Stimulated activated CD8-positive, alpha-beta memory T cell treated with anti-CD3 and anti-CD28 coated beads, Interleukin-2, amount 100 ng/mL, for 1 hour (primary cell): ENCODE data around the gene TGIF2.
"Not testable (repeated sequence)": the region's sequence is repeated elsewhere in the genome, so short reads cannot be mapped to it uniquely, and the experiment has no call there.

Experiments used
- DNase-seq, 2 donors: peaks; one replicate each; pipeline ENCODE4 v3.0.0-alpha.2; 2020; ENCODE audit warnings: low read depth in 2 of 2

The TGIF2 gene

DNA sequence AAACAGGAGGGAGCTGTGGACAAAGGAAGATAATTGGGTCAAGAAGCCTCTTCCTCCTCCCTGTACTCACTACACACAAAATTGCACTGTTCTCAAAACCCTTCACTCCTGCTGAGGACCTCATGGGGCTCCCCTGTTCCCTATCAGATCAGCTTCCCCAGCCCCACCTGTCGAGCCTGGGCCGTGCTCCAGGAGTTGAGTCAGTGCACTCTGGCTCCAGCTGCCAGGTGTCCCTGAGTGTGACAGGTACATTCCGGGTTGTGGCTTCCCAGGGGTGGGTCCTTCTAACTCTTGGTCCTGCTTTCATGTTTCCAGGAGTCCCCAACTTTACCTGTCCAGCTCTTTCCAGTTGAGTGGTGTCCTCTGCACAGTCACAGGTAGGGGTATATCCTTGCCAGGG is 40.6 kb downstream of the TGIF2 start:
- DNase-seq: no peak

DNA sequence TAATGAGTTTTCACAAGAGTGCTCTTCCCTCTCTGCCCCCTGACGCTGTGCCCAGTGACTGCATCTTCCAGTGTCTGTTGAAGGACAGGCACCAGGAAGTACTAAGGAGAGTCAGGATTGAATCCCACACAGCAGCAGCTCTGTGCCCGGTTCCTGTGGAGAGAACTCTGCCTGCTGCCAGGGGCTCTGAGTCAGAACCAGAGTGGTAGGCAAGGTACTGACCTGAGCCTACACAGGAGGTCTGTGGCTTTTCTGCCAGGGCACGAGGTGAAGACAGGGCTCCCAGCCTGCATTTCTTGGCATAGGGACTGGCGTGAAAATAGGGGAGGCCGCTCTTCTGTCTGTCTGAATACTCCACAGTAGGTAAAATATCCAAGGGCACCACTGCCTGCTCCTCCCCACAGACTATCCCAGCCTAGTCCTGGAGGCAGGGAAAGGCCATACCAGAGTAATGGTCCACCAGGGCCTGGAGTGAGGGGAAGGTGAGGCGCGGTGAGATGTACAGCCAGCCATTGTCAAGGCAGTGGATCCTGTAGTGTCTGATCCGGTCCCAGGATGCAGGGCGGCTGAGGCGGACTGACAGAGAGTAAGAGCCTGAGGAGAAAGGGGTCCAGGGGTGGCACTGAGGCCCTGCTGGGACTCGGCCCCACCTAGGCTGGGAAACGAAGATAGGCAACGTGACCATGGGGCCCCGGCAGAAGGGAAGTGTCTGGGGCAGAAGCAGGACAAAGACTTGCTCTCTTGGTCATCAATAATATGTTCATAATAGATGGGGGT is 41.6 kb downstream of the TGIF2 start:
- no peak for DNase-seq

DNA sequence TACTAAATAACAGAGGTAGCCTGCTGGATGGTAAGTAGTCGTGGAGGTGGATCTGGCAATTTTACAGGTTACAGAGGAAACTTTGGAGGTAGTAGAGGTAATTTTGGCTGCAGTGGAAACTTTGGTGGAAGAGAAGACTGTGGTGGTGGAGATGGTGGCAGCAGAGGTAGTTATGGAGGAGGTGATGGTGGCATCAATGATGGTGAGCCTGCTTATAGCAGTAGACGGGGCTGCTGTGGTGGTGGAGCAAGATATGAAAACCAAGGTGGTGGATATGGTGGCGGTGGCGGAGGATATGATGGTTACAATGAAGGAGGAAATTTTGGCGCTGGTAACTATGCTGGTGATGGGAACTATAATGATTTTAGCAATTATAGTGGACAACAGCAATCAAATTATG is 47.5 kb downstream of the TGIF2 start:
- no peak for DNase-seq

DNA sequence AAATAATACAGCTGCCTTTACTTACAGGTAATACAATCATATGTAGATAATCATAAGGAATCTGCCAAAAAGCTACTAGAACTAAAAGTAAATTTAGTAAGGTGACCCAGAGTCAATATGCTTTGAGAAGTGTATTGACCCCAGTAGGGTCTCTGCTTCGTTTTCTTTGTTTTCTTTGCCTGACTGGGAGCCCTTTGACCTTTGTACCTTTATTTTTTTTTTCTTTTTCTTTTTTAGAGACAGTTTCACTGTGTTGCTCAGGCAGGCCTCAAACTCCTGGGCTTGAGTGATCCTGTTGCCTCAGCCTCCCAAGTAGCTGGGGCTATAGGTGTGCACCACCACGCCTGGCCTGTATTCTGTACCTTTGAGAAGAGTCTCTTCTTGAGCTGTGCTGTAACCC is 50.0 kb downstream of the TGIF2 start:
- DNase-seq: no peak

DNA sequence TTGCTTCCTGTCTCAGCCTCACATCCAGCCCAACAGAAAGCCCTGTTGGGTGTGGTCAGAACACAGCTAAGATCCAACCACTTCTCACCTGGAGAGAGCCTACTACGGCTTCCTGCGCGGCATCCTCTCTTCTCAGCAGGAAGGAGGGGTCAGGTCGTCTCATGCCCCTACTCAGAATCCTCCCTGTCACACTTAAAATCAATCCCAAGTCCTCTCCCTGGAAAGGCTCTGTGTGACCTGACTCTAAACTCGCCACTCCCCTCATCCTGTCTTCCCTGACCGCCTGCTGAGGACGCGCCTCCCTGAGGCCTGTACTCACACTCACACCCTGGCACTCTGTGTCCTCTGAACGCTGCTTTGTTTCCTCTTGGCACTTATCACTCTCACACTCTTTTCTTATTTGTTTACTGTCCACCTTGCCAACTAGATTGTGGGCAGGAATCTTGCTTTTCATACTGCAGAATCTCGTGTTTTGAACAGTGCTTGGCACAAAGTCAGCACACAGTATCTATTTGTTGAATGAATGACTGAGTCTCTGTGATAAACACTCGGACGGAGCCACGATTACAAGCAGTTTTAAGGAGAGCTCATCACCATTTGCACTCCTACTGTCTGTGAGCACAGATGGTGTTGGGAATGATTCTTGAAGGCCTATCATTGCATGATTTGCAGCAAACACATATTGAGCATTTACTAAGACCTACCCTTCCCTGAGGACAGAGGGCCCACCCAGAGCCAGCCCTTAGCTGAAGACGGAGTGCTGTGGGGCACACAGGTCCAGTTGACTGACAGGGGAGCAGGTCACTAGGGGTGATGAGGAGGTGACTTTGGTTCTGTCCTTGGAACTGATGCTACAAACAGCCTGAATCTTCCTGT is 50.9 kb downstream of the TGIF2 start:
- DNase-seq: no peak

DNA sequence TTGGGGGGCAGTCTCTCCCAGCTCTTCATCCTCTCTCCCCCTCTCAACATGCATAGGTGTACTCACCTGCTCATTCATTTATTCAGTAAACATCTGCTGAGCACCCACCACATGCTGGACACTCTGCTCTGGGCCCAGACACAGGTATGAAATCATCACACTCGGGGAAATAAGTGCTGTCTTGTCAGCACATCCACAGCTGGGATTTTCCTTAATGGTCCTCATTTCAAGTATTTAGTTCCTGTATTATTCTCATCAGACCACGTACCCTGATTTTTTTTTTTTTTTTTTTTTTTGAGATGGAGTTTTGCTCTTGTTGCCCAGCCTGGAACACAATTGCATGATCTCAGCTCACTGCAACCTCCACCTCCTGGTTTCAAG is 51.5 kb downstream of the TGIF2 start:
- no peak for DNase-seq

DNA sequence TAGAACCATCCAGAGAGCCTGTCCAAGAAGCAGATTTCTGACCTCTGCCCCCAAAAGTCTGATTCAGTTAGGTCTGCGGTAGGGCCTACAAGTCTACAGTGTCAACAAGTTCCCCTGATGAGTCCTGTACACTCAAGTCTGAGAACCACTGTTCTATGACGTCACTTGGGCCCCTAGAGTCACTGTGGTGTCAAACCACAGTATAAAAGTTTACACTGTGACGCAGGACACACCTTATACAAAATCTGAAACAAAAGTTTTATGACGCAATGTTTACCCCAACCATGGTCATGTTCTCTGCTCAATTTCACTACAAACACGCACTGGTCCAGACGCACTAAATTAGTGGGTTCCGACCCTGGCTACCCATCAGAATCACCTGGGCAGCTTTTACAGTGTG is 54.7 kb downstream of the TGIF2 start:
- peak in 1 of 2 donors; percentile 15 for DNase-seq

DNA sequence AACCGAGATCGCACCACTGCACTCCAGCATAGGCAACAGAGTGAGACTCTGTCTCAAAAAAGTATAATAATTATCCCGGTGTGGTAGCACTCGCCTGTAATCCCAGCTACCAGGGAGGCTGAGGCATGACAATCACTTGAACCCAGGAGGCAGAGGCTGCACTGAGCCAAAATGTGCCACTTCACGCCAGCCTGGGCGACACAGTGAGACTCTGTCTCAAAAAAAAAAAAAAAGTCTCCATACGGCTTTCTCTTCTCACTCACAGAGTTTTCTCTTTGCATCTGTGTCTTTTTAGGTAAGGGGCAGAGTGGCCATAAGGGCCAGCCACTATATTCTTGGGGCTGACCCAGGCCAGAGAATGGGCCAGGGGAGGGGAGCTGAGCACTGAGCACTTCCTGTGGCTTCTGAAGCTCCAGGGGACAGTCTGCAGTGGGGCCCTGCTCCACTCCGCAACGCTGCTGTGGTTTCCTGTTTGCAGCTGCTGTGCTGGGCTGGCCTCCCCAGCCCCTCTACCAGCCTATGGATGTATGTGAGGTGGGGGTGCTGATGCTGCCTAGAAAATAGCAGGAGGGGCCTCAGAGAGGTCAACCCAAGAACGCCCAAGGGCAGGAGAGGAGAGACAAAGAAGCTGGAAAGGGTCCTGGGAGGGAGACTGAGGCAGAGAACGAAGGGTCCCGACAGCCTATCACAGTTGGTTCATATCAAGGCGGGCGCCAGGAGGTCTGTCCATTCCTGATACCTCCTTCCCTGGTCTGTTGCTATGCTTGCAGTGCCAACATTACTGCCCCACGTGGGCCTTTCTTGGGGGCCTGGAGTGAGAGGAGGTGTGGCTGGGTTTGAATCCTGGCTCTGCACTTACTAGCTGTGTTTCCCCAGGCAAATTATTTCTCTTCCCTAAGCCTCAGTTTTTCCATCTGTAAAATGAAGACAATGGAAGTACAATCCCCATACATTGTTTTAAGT is 56.6 kb downstream of the TGIF2 start:
- DNase-seq: peak in 1 of 2 donors; percentile 24

DNA sequence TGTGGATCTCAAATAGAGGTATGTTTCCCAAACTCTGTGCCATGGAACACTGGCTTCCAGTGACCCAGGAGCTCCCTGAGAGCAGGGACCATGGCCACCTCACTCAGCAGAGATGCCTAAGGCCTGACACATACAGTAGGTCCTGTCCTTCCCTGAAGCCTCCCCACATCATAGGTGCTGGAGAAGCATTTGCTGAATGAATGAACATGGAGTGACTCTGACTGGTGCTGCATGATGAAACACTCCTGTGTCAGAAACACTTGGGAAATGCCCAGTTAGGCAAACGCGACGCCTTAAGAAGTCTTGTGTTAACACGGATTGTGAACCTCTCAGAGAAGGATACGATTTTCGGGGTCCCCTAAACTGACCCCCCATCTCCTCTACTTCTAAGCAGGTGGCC is 58.2 kb downstream of the TGIF2 start:
- DNase-seq: no peak

DNA sequence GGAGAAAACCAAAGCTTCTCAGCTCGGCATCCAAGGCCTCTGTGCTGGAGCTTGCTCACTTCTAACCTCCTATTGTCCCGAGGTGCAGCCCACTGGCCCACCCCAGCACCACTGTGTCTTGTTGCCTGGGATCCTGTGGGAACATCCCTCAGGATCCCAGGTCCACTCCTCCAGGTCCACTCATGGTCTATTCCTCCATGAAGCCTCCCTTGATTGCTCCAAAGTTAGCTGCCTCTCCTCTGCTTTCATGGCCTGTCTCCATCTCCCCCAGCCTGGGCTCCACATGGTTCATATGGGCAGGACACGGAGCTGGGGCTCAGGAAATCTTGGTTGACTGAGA is 58.7 kb downstream of the TGIF2 start:
- DNase-seq: no peak

DNA sequence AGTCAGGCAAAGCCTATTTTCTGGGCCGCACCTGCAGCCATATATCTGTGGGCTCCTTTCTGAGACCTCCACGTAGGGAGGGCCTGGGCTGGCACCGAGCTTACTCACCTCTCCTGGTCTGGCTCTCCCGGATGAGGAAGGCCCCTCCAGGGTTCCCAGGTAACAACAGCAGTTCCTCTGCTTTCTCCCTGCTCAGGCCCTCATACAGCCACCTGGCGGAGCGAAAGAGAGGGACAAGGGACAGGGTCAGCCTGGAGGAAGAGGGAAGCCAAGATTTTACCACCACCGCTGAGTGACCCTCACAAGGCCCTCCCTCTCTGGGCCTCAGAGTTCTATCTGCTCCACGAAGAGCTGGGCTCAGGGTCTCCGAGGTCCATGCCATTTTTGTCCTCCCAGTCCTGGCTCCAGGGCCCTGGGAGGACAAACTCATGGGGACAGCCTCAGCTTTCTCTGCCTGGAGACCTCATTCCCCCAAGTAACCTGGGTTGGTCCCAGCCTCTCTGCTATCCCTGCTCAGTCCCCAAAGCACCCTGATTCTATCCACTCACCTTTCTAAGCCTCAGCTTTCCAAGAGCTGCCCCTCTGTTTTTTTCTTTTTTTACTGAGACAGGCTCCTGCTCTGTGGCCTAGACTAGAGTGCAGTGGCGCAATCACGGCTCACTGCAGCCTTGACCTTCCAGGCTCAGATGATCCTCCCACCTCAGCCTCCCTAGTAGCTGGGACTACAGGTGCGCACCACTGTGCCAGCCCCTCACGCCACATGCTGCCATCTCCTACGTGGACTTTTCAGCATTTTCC is 59.3 kb downstream of the TGIF2 start:
- no peak for DNase-seq

DNA sequence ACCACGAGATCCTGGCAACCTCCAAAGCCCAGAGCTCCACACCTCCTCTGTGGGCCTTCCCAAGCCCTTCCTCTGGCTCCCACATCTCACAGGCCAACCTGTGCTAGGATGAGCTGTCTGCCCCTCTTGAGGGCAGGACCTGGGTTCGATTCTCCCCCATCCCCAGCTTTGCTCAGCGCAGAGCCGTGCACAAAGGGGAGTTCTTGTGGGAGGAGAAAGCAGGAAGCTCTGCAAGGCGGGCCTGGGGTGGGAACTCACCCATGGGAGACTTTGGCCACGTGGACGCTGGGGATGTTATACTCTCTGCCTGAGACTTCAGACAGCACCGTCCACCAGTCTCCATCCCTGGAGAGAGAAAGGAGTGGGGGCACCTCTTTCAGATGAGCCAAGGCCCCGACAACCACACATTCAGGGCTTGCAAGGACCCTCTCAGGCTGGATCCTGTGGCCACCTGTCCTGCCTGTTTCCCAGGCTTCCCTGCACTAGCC is 59.9 kb downstream of the TGIF2 start:
- DNase-seq: no peak

DNA sequence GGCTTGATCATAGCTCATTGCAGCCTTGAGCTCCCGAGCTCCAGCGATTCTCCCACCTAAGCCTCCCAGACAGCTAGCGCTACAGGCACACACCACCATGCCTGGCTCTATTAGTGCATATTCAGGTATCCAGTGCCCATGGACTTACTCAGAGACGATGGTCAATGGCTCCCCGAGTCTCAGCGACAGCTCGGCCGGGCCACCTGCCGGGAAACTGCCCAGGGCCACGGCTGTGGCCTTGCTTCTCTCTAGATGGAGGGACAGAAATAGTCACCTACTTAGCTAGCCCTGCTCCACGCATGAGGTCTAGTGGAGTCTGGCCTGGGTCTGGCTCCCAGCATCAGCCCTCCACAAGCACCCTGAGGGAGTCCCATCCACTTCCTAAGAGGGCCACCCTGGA is 60.9 kb downstream of the TGIF2 start:
- DNase-seq: no peak

DNA sequence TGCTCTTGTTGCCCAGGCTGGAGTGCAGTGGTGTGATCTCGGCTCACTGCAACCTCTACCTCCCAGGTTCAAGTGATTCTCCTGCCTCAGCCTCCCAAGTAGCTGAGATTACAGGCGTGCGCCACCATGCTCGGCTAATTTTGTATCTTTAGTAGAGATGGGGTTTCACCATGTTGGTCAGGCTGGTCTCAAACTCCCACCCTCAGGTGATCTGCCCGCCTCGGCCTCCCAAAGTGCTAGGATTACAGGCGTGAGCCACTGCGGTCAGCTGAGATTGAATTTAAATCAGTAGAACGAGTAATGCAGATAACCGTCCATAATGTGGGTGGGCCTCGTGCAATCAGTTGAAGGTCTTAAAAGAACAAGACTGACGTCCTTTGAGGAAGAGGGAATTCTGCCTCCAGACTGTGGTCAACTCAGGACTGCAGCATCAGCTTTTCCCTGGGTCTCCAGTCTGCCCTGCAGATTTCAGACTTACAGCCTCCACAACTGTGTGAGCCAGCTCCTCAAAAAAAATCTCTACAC is 65.5 kb downstream of the TGIF2 start:
- DNase-seq: not testable (repeated sequence)

DNA sequence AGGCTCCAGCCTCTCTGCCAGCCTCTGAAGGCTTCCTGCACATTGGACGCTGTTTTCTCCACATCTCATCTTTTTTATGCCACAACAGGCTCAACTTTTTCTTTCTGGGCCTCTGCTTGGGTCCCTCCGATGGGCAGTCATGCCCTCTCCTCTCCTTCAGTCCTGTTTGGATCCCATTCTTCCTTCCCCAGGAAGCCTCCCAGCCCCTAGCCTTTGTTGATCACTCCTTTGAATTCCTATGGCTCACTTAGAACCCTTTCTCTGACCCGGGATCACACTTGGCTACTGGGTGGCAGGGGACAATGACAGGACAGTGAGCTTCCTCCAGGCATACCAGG is 68.1 kb downstream of the TGIF2 start:
- no peak for DNase-seq

DNA sequence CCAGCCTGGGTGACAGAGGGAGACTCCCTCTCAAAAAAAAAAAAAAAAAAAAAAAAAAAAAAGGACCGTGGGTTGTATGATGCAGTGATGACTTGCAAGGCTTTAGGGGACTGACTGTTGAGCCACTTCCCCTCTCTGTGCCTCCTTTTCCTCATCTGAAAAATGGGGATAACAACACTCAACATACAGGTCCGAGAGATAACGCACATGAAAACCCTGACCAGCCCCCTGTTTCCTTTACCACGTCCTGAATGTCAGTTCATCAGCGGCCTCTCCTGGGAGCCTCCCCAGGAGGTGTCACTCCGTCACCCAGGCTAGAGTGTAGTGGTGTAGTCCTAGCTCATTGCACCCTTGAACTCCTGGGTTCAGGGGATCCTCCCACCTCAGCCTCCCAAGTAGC is 68.7 kb downstream of the TGIF2 start:
- no peak for DNase-seq
